Heart right ventricle (tissue), 16 donors: ENCODE measurements around the gene CERK. TPM values are rescaled to one million over a fixed set of nuclear protein-coding genes. Genes with fewer than 3 reads are reported as not detected.

Source experiments
- ATAC-seq, 8 donors: fragments of 200-7000 bp; cut with Tn5 transposase; one replicate each; pipeline ENCODE4 v1.9.1; 2020; ENCODE audit warnings: mild to moderate bottlenecking in 8 of 8, moderate library complexity in 8 of 8, moderate number of reproducible peaks in 1 of 8
- DNase-seq, 2 donors: peaks; one replicate each; pipeline ENCODE4 v3.0.0-alpha.2; 2020
- H3K27ac ChIP-seq, 10 donors: fragments of 200-600 bp; sonication (generic) in 2 of 10; one replicate each; pipeline versions ENCODE4 v1.5.0 to v1.8.0; 2020 to 2022; ENCODE audit warnings: mild to moderate bottlenecking in 3 of 10
- H3K27me3 ChIP-seq, 7 donors: fragments of 200-600 bp; one replicate each; pipeline ENCODE4 v1.8.0; 2021 to 2022; ENCODE audit warnings: mild to moderate bottlenecking in 2 of 7
- H3K36me3 ChIP-seq, 9 donors: fragments of 200-600 bp; sonication (generic) in 1 of 9; one replicate each; pipeline versions ENCODE4 v1.5.0 to v1.8.0; 2020 to 2022; ENCODE audit warnings: mild to moderate bottlenecking in 2 of 9
- H3K4me1 ChIP-seq, 9 donors: fragments of 200-600 bp; sonication (generic) in 1 of 9; one replicate each; pipeline versions ENCODE4 v1.5.0 to v1.8.0; 2020 to 2022; ENCODE audit warnings: mild to moderate bottlenecking in 4 of 9
- H3K4me3 ChIP-seq, 10 donors: fragments of 200-600 bp; sonication (generic) in 2 of 10; one replicate each; pipeline versions ENCODE4 v1.5.0 to v1.8.0; 2020 to 2022; ENCODE audit warnings: mild to moderate bottlenecking in 7 of 10, moderate library complexity in 2 of 10
- H3K9me3 ChIP-seq, 11 donors: fragments of 200-600 bp in 10 of 11; sonication (generic) in 2 of 11; one replicate each; pipeline versions ENCODE4 v1.5.0 to v1.8.0; 2013 to 2022; ENCODE audit warnings: mild to moderate bottlenecking in 2 of 11, control low read depth in 1 of 11, moderate library complexity in 1 of 11
- WGBS, 2 donors: extraction: QIAGEN DNeasy Blood & Tissue Kit; methylation state at CpG; one replicate each; pipeline ENCODE4 v1.1.7; 2013; ENCODE audit warnings: inconsistent platforms in 1 of 2; 5-methylcytosine and 5-hydroxymethylcytosine counted together
- intact Hi-C, 10 donors: fragments of 100-400 bp; cut with DNase I; formaldehyde crosslinking; loops; one replicate each; pipeline versions ENCODE4 v1.11.1 to v1.14.2; 2022
- polyA plus RNA-seq, 2 donors: library from polyadenylated mRNA; stranded (reverse); fragments of 200-250 nt; gene quantifications; one replicate each; pipeline ENCODE4 v1.2.3, GENCODE V29; 2013
- total RNA-seq, 10 donors: library from RNA; stranded (reverse); fragmentation: NEBNext Ultra II Directional in 3 of 10; extraction: Animal tissue kit (Norgen Biotek cat#: 25700) in 3 of 10; gene quantifications; one replicate each; pipeline versions ENCODE4 v1.2.1 to v1.2.4, GENCODE V29; 2021 to 2023
- TF ChIP-seq, protein P1 (sequence below), 9 donors: fragments of 200-600 bp; sonication (generic) in 2 of 9; IDR thresholded peaks; one replicate each; pipeline versions ENCODE4 v1.5.0 to v1.8.0; 2021 to 2022; ENCODE audit warnings: antibody characterized with exemption in 9 of 9, mild to moderate bottlenecking in 5 of 9, moderate library complexity in 1 of 9
- donor health status: Arrhythmogenic right ventricular cardiomyopathy.
- donor health status: ischemic (EF 13 %, LVEDD 7.1; RV severe dilation, severe dysfunction).
- donor health status: healthy with polysubstance abuse.
- donor health status: DM: no; HTN: yes; CAD: no.
- donor health status: DM: no; HTN: no; CAD: no.
- donor health status: ischemic (EF 25% LVEDD 6.9; RV normal size, moderate dysfunction).
- donor health status: ischemic (EF 25% LVEDD 5.7; RV mildly dilated, moderate dysfunction).
- donor health status: healthy.
- donor health status: DM: yes; HTN: yes; CAD: no.
- donor health status: Ischemic cardiomyopathy.
- donor health status: ischemic (EF 35%, LVEDD 5.7; RV mildly dilated, moderate dysfunction).
- donor health status: nonischemic (EF 11% LVEDD 7.7; RV severe dilation, severe dysfunction).
- donor health status: DM: yes; HTN: yes; CAD: no.
- donor health status: PGD.
- donor health status: ischemic (EF 29% LVEDD 5.4; RV normal size, mild dysfunction).
- donor health status: nonischemic (EF 23%, LVEDD 6.1; RV moderate dilation, normal function).

The CERK gene
- total and polyA plus RNA-seq, 12 donors = 21.5 to 97.0 (median 66.2) TPM

GRCh38 chr22:46656856-46657654 is 81.0 kb downstream of the CERK start:
- intact Hi-C loops = loop anchor here in 1 of 10 donors (10.0 kb wide), 1 partner anchor 82 kb away; no protein-coding TSS in a partner anchor
- TF ChIP-seq, protein P1, sequence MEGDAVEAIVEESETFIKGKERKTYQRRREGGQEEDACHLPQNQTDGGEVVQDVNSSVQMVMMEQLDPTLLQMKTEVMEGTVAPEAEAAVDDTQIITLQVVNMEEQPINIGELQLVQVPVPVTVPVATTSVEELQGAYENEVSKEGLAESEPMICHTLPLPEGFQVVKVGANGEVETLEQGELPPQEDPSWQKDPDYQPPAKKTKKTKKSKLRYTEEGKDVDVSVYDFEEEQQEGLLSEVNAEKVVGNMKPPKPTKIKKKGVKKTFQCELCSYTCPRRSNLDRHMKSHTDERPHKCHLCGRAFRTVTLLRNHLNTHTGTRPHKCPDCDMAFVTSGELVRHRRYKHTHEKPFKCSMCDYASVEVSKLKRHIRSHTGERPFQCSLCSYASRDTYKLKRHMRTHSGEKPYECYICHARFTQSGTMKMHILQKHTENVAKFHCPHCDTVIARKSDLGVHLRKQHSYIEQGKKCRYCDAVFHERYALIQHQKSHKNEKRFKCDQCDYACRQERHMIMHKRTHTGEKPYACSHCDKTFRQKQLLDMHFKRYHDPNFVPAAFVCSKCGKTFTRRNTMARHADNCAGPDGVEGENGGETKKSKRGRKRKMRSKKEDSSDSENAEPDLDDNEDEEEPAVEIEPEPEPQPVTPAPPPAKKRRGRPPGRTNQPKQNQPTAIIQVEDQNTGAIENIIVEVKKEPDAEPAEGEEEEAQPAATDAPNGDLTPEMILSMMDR (IDR thresholded peaks at IDR 0.05) = no peak
- ATAC-seq (no peak), DNase-seq (no peak)
- no peaks in the 10 kb centered on the region for H3K9me3 ChIP-seq
- H3K4me1 ChIP-seq = peaks cover 25 to 71% (median 49%) of the 10 kb centered on the region in 9 donors
- H3K36me3 ChIP-seq = peaks cover 0 to 27% (median 0%) of the 10 kb centered on the region in 9 donors
- 83 to 89% methylated on average over 15 of the region's 15 CpGs for WGBS, 2 donors
- no peak overlapping the region for H3K27ac ChIP-seq
- H3K4me3 ChIP-seq = no peak overlapping the region
- no peaks in the 10 kb centered on the region for H3K27me3 ChIP-seq

DNA sequence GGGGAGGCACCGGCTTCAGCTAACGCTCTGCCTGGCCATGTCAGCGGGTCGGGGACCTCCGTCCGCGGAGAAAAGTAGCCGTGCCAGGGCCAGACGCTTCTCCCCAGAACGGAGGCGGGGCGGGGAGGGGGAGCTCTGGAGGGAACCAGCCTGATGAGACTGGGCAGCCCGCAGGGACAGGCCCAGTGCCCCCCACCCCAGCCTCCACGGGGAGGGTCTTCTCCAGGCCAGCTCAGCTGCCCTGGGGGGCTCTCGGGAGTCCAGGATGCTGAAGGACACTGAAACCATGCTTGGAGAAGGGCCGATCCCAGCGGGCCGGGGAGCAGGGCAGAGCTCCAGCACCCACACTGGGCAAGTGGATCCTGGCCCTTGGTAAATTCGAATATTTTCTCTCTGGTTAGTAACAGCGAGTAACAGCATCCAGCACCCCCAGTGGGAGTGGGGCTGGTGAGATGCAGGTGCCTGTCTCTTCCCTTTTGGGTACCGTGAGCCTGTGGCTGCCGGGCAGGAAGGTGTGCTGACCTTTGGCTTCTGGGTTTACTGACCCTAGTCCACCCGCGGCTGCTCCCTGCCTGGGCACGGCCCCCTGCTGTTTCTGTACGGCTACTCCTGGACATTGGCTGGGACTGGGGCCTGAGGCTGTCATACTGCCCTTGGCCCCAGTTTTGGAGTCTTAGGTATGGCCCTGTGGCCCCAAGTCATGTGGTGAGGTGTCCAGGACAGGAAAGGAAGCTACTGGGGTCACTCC is 82.0 kb downstream of the CERK start:
- Histone ChIP-seq H3K9me3 (no peaks in the 10 kb centered on the region), H3K36me3 (peaks cover 0 to 20% (median 0%) of the 10 kb centered on the region in 9 donors), H3K27ac (peak overlapping the region in 2 of 10 donors; percentile 9 to 47), H3K4me1 (peaks cover 35 to 73% (median 55%) of the 10 kb centered on the region in 9 donors), H3K4me3 (no peak overlapping the region), H3K27me3 (no peaks in the 10 kb centered on the region)
- ATAC-seq (no peak), DNase-seq (no peak)
- intact Hi-C loops = loop anchor here in 1 of 10 donors (10.0 kb wide), 1 partner anchor 81 kb away; no protein-coding TSS in a partner anchor
- TF ChIP-seq, protein P1 (IDR thresholded peaks at IDR 0.05) = no peak
- 87% methylated on average over 26 of the region's 26 CpGs for WGBS, 2 donors

- ATAC-seq (no peak), DNase-seq (no peak)
- intact Hi-C loops = loop anchor here in 2 of 10 donors (5.0 to 10.0 kb wide), 2 partner anchors 80 to 83 kb away; no protein-coding TSS in a partner anchor
- Histone ChIP-seq H3K4me3 (no peak overlapping the region), H3K36me3 (peaks cover 0 to 17% (median 0%) of the 10 kb centered on the region in 9 donors), H3K9me3 (no peaks in the 10 kb centered on the region), H3K27ac (peak overlapping the region in 2 of 10 donors; percentile 22 to 47), H3K4me1 (peaks cover 40 to 74% (median 58%) of the 10 kb centered on the region in 9 donors), H3K27me3 (no peaks in the 10 kb centered on the region)
- TF ChIP-seq, protein P1 (IDR thresholded peaks at IDR 0.05) = no peak
- WGBS, 2 donors = 91% methylated on average over 14 of the region's 14 CpGs
Observed at GRCh38 chr22:46654927-46655595, 83.0 kb downstream of the CERK start.

DNA sequence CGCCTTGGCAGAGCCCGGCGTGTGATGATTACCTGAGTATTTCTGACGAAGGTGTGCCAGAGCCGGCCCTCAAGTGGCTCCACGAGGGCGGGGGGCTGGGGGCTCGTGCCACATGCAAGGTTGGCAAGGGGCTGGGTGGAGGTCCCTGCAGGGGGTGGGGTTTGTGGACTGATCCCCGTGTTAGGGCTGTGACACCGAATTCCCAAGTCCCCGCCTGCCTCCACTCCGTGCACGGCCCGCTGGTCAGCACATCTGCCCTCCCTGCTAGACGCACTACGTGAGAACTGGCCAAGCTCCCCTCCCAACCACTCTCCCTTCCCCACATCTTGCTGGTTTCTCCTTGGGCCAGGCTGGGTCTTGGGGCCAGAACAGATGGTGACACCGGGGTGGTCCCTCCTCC is 83.6 kb downstream of the CERK start:
- WGBS, 2 donors = 81 to 91% methylated on average over 17 of the region's 17 CpGs
- Histone ChIP-seq H3K4me1 (peaks cover 46 to 80% (median 65%) of the 10 kb centered on the region in 9 donors), H3K27me3 (no peaks in the 10 kb centered on the region), H3K36me3 (peaks cover 0 to 14% (median 0%) of the 10 kb centered on the region in 9 donors), H3K4me3 (no peak overlapping the region), H3K27ac (peak overlapping the region in 2 of 10 donors; percentile 85 to 92), H3K9me3 (no peaks in the 10 kb centered on the region)
- TF ChIP-seq, protein P1 (IDR thresholded peaks at IDR 0.05) = no peak
- intact Hi-C loops = loop anchor here in 2 of 10 donors (5.0 to 10.0 kb wide), 2 partner anchors 80 to 82 kb away; no protein-coding TSS in a partner anchor
- DNase-seq (no peak), ATAC-seq (no peak)
